TTC549 (cell line): ENCODE measurements around the gene PTTG1.

Experiments
- FAIRE-seq: peaks from 2 replicates; lab custom pipeline; 2012; peaks lifted over from hg19 to GRCh38; lab: Jason Lieb, UNC

Gene PTTG1

DNA sequence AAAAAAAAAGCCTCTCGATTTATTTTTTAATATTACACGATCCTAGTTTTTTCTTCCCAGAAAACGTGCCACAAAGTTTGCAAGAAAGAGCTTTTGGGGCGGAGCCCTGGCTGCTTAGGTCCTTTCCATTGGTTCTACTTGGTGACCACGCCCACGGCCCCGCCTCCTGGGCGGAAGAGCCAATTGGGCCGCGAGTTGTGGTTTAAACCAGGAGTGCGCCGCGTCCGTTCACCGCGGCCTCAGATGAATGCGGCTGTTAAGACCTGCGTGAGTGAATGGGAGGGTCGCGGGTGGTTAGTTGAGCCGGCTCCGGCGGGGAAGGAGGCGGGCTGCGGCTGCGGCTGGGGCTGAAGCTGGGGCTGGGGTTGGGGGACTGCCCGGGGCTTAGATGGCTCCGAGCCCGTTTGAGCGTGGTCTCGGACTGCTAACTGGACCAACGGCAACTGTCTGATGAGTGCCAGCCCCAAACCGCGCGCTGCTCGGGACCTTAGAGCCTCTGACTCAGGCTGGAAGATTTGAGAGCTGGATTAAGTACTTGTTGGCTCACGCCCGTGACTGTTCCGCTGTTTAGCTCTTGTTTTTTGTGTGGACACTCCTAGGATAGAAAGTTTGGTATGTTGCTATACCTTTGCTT is at the start of gene PTTG1:
Gene PTTG1 (plus strand): TSS at position 231 of the 634 bp plus-strand sequence. CDS start 458 bp downstream, outside the sequence.
- FAIRE-seq = peak; percentile 95

DNA sequence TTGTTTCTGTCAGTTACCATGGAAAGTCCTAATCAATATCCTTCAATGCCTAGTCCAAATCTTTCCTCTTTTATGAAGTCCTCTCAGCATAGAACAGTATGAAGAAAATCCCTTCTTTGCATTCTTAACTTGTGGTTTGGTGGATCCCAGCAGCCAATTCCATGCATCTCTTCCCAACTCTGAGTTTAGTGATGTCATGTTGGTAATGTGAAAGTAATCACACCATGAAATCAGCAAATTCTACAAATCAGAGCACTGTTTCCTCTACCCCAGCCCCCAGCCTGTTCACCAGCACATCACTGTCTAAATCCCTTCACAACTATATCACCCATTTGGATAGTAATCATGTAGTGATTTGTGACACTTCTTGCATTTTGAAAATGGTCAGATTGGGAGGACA is 46.5 kb upstream of the PTTG1 start:
- no peak for FAIRE-seq

DNA sequence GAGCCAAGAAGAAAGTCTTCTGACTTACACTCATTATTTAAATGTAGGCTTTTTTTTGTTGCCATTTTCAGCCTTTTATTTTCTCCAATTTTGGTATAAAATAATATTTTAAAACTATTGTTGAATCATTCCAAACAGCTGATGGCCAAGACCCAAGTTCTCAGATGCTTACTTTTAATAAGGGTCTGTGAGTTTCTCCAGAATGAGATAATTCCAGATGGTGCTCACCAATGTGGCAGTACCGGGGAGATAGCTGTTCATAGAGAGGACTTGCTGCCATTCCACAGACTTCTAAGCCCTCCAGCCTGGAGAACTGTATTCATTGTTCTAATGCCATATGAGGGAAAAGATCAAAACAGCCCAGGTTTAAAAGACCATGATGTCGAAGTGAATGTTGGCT is 46.0 kb upstream of the PTTG1 start:
- no peak for FAIRE-seq

- FAIRE-seq = no peak
Observed at GRCh38 chr5:160376416-160376815, 45.2 kb upstream of the PTTG1 start.

- FAIRE-seq = no peak
Observed at GRCh38 chr5:160377651-160378050, 44.0 kb upstream of the PTTG1 start.

- FAIRE-seq = no peak
Observed at GRCh38 chr5:160378330-160378729, 43.3 kb upstream of the PTTG1 start.

DNA sequence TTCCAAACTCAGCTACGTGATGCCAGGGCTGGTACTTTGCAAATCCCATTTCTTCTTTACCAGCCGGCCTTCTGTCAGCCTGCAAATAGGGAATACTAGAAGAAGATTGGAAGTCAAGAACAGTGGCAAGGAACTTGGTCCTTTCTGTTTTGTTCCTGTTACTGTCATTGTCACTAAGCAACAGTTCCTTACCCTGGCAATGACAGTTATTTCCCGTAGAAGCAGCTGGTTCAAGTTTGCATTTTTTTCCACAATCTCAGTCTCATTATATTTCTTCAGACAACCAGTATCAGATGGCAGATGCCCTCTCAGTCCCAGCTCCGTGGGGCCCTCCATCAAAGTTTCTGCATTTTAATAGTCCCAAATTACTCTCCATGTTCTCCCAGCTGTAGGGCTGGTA is 42.1 kb upstream of the PTTG1 start:
- no peak for FAIRE-seq

GRCh38 chr5:160380041-160380440 is 41.6 kb upstream of the PTTG1 start:
- FAIRE-seq = no peak

GRCh38 chr5:160382346-160382745 is 39.3 kb upstream of the PTTG1 start:
- FAIRE-seq = no peak

DNA sequence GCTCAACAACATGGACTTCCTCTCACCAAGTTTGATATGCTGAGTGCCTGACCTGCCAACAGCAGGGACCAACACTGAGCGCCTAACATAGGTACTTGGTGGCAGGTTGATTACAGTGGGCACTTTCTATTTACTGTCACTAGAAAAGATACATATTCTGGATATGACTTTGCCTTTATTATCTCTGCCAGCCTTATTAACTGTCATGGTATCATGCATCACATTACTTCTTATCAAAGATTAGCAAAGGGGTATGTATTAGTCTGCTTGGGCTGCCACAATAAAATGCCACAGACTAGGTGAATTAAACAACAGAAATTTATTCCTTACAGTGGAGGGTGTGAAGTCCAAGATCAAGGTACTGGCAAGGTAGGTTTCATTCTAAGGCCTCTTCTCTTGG is 37.0 kb upstream of the PTTG1 start:
- FAIRE-seq = no peak

- no peak for FAIRE-seq
Observed at GRCh38 chr5:160385496-160385895, 36.2 kb upstream of the PTTG1 start.

DNA sequence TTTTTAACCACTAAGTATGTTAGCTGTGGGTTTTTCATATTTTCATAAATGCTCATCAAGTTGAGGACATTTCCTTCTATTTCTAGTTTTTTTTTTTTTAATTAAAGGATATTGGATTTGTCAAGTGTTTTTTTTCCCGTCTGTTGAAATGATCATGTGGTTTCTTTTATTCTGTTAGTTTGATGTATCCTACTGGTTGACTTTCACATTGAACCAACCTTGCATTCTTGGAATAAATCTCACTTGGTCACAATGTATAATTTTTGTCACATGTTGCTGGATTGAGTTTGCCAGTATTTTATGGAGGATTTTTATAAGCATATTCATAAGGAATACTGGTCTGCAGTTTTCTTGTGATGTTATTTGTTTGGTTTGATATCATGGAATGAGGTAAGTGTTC is 34.2 kb upstream of the PTTG1 start:
- FAIRE-seq = no peak

- peak; percentile 82 for FAIRE-seq
Observed at GRCh38 chr5:160390787-160391696, 30.6 kb upstream of the PTTG1 start.

DNA sequence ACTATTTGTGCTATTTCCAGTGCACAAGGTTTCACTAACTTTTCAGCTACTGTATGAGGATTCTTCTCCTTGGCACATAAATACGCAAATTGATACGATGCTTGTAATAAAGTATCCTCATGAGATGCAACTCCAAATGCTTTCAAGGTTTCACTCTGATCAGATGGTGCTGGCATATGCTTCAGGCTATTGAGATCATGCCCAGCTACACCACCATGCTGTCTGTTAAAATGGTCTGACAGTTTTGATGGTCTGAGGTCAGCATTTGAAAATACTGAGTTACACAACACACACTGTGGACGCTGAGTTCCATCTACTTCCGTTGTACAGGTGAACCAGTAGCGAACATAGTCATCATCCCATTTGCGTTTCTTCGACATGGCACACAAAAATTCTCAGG is 26.5 kb upstream of the PTTG1 start:
- no peak for FAIRE-seq

- no peak for FAIRE-seq
Observed at GRCh38 chr5:160397492-160397891, 24.2 kb upstream of the PTTG1 start.

- FAIRE-seq = no peak
Observed at GRCh38 chr5:160398806-160399205, 22.8 kb upstream of the PTTG1 start.

DNA sequence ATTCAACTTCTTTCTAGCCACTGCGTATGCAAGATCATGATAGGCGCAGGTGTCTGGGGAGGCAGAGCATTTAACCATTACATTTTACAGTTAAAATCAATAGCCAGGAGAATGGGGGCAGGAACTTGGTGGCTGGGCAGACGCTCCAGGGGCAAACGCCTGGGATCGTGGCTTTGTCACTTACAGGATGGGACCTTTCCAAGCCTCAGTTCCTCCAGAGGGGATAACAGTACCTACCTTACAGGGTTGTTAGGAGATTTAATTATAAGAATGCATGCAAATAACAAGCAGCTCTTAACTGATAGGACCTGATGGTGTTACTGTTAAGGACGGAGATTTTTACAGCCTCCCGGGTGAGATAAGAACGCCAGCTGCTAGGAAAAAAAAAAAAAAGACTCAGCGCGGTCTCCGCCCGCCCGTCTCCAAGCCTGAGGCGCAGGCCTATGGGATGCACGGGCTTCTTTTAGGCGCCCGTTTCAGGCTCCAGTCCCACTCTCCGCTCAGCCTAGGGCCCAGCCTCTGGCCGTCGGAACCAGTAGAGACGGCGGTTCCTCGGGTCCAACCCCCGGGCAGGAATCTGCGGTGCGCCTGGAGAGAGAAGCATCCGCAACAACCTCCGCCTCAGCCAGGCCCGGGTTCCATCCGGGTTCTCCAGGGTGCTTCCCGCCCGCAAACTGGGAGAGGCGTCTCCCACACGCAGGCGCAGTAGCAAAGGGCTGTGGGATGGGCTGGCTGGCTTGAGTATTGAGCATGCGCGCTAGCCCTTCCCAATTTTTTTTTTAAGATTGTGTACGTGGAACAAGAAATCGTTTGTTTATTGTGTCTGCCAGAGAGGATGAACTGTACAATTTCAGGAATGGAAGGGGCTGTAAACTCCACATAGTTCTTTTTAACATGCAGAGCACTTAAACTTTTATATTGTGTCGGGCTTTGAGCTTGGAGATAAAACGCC is 22.0 kb upstream of the PTTG1 start, which contains the start of gene FAM200C:
Gene FAM200C (minus strand): TSS at position 653 of the 952 bp plus-strand sequence. CDS start 4,564 bp downstream, outside the sequence.
- peak; percentile 84 for FAIRE-seq

GRCh38 chr5:160418561-160419457 is 2.8 kb upstream of the PTTG1 start, which contains the start of gene SLU7:
Gene SLU7, minus strand, starts transcription at chr5:160419081. Its CDS starts 3,787 bp downstream, at chr5:160415294.
- peak; percentile 81 for FAIRE-seq

- FAIRE-seq = no peak
Observed at GRCh38 chr5:160419458-160420330, 2.0 kb upstream of the PTTG1 start.

DNA sequence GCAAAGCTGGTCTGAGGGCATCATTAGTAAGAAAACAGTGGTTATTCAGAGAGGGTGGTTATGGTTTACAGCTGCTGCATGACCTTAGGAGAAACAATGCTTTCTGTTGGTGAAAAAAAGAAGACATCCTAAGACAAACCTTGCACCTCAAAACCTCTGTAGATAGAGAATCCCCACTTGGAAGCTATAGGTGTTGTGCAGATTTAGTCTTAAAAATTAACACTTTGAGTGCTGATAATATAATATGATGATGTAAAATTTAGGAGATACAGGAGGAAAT is 1.4 kb upstream of the PTTG1 start:
- no peak for FAIRE-seq
